ENCODE data around the gene TUBGCP4.

- TF ChIP-seq EZH2phosphoT487 (IDR thresholded peaks at IDR 0.05; ENCODE audit: borderline replicate concordance, low read depth, low read length) = no peak
- no peak for TF ChIP-seq CTCF (conservative IDR thresholded peaks at IDR 0.05; ENCODE audit: low read length)
Observed at GRCh38 chr15:43403616-43404015, 32.7 kb downstream of the TUBGCP4 start.
